Measurements from ENCODE around the gene EXO1.
"Not testable (repeated sequence)": the region's sequence is repeated elsewhere in the genome, so short reads cannot be mapped to it uniquely, and the experiment has no call there.

EXO1 gene

DNA sequence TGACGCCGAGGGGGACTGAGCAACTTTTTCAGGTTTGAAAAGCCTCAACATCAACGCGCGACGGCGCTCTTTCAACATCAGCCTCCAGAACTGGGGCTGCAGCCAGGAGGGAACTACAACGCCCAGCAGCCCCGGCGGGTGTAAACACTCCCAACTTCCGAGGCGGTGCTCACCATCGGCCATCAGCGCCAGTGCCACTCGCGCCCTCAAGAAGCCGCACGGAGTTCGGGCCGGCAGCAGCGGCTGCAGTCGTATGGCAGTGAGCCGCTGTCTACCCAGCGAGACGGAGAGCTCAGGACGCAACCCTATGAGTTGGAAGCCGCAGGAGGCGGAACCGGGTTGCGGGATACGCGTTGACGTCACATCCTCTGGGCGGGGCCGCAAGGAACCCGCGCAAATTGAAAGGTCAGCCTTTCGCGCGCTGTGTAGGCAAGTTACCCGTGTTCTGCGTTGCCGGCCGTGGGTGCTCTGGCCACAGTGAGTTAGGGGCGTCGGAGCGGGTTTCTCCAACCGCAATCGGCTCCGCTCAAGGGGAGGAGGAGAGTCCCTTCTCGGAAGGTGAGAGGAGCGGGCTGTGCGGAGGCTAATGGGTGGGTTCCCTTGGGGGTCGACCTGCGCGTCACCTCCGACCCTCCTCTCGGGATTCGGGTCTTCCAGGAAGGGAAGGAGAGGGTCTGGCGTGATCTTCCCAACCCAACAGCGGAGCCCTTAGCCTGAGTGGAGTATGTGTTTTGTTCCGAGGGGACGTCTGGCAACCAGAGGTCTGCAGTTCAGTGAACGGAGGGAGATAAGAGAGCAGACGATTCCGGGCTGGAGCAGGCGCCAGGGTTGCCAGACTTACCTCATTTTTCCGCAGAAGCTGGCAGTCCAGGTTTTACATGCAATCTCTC lies at the start of gene EXO1:
TSS of gene EXO1 (plus strand) at position 409 of the 890 bp plus-strand sequence. CDS start 2,222 bp downstream, outside the sequence.
- peak; percentile 90 for DNase-seq

DNA sequence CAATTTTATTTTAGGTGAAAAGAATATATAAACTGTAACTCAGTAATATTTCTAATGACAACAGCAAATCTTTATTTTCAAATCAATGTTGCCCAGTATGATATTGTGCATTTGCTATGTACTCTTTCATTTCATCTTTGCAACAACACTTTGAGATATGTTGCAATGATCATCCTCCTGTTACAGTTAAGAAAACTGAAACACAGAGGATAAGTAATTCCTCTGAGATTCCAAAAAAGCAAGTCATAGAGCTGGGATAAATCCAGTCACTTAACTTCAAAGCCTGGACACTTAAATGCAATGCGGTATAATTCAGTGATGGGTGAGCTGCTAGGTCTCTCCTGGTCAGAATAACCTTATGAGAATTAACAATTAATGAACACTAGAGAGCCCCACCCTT lies 48.6 kb upstream of the EXO1 start:
- no peak for DNase-seq

DNA sequence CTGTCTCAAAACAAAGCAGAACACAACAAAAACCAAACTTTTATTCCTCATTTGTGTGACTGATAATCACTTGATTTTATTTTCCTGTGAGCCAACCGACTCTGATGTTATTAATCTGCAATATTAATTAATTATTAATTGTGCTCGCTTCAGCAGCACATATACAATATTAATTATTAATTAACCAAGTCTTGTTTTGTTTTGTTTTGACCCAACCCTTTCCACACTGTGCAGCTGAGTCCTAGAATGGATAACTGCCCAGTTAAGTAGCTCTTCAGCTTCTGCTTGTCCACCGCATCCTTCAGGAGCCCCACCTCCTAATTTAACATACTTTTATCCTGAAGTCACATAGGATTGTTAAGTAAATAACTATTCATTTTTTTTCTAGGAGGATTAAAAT lies 47.4 kb upstream of the EXO1 start:
- no peak for DNase-seq

DNA sequence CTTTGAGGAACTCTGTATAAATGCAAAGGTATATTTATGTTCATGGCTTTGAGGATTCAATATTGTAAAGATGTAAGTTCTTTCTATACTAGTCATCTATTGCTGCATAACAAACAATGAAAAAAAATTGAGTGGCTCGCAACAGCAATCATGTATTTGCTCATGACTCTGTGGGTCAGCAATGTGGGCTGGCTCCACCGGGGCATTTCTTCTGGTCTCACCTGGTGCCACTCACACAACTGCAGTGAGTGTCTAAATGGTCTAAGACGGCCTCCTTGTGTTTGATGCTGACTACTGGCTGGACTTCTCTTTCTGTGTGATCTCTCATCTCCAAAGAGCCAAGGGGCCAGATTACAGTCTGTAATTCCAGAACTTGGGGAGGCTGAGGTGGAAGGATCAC lies 45.1 kb upstream of the EXO1 start:
- DNase-seq, result no peak

DNA sequence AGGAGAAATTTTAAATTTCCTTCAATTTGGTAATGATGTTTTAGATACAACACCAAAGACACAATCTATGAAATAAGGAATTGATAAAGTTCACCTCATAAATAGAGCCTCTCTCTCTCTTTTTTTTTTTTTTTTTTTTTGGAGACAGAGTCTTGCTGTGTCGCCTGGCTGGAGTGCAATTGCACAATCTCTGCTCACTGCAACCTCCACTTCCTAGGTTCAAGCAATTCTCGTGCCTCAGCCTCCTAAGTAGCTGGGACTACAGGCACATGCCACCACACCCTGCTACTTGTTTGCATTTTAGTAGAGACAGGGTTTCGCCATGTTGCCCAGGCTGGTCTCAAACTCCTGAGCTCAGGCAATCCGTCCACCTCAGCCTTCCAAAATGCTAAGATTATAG lies 43.3 kb upstream of the EXO1 start:
- DNase-seq, result not testable (repeated sequence)

DNA sequence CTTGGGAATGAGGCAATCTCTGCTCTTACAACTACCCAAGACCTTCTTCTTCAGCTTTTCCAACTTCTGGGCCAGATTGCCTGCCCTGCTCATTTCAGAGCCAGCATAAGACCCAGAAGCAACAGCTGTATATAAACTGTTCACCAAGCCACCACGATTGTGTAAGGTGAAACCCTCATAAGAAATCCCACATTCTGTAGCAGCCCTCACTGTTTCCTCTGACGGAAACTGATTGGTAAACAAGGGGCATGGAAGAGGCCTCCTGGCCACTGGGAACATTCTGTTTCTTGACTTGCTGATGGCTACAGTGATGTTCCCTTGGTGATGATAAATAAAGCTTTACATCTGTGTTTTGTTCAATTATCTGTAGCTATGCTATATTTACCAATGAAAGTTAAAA lies 39.7 kb upstream of the EXO1 start:
- DNase-seq, result no peak

DNA sequence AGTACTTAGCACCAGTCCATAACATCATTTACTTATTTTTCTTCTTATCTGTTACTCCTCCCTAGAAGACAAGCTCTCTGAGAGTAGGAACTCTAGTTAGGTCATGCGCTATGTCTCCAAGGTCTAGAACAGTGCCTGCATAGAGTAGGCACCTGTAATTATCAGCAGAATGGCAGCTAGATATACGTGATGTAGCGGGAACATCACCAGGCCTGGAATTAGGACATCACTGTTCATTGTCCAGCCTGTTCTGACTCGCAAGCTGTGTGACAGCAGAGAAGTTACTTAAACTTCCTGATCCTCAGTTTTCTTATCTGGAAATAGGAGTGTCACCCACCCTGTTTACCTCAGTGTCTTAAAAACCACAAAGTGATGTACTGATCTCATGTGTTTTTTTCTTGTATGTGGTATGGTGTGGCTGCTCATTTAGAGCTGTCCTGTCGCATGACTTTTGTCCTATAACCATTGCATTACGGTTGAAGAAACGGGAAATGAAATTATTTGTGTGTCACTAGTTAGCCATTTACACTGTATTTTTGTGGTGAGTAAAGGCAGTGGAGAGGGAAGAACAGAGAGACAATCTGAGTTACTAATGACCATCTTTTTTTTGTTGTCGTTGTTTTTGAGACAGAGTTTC lies 37.1 kb upstream of the EXO1 start:
- DNase-seq, result no peak

DNA sequence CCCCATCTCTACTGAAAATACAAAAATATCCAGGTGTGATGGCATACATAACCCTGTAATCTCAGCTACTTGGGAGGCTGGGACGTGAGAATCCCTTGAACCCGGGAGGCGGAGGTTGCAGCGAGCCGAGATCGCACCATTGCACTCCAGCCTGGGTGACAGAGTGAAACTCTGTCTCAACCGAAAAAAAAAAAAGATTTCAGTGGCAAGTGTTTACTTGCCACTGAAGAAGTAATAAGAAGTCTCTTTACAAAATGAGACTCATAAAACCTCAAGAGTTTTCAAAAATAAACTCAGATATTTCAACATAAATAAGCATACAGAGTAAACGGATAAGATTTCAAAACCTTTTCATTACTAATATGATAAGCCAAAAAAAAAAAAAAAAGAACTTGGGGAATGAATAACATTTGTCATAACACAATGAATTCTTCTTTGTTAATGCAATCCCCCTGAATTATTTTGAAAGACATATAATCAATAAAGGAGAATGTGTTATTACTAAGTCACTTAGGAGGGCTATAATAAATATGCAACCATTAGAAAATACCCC lies 34.2 kb upstream of the EXO1 start:
- DNase-seq, result no peak

DNA sequence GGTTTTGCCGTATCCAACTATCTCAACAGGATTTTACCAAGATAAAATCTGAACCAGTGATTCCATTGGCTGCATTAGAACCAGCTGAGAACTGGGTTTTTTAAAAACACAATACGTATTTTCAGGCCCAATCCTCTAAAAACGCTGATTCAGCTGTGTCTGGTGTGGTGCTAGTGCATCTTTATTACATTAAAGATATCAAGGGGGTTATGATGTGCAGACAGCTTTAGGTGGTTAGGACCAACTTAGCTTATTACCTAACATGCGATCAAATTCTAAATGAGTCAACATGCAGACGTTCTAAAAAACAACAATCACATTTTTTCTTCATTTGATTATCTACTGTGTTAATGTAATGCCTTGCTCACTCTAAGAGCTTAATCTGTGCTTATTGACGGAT lies 32.0 kb upstream of the EXO1 start:
- no peak for DNase-seq

DNA sequence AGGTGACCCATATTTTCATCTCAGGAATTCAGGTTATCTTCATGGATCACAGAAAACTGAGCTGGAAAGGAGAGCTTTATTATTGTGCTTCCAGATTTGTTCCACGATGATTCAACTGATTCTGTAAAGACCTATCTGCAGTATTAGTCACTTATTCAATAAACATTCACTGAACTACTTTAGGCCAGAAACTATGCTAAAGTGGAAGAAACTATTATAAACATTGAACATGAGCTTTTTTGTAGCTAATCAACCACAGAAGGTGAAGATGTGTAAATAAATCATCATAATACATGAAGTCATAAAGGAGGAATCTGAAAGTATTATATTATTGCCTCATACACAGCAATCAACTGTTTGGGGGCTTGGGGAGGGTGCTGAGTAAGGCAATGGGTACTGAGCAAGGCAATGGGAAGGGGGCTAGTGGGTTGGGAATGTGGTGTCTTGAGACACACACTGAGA lies 30.6 kb upstream of the EXO1 start:
- no peak for DNase-seq

DNA sequence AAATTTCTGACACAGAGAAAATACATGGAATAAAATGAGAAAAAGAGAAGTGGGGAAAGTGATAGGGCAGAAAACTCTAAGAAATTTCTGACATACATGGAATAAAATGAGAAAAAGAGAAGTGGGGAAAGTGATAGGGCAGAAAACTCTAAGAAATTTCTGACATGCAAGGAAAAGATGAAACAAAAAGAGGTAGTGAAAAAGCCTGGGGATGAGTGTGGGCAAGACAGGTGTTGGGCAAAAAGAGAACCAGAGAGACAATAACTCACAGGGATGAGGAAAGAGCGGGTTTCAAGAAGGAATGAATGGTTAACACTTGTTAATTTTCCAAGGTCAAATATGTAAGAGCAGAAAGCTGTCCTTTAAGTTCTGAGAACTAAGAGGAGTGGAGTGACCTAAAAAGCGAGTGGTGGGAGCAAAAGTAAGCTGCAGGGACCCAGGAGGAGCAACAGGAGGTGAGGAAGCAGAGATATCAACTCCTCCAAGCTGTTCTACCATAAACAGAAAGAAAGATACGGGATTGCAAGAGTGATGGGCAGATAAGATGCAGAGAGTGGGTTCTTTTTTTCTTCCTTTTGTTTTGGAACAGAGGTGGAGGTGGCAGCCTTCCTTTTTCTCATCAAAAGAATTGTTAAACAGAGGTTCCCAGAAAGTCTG lies 29.9 kb upstream of the EXO1 start:
- no peak for DNase-seq

DNA sequence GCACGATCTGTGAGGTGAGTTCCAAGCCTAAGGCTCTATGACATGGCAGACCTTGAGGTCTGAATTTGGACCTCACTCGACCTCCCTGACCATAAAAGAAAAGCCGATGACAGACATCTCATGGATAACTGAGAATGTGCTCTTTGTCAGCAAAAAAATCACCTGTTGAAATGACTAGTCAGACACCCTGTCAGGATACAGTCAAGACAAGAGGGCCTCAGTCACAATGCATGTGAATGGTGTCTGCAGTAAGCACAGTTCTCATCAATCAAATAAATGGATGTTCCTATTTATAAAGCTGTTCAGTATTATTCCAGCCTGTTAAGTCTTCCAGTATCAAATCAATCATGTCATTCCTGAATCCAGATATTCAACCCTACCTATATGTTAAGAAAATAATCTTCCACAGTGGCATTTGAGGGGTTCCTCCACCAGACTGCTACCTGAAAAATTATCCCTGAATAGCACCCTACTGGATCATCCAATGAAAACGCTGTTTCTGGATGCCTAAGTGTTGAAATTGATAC lies 28.6 kb upstream of the EXO1 start:
- no peak for DNase-seq

DNA sequence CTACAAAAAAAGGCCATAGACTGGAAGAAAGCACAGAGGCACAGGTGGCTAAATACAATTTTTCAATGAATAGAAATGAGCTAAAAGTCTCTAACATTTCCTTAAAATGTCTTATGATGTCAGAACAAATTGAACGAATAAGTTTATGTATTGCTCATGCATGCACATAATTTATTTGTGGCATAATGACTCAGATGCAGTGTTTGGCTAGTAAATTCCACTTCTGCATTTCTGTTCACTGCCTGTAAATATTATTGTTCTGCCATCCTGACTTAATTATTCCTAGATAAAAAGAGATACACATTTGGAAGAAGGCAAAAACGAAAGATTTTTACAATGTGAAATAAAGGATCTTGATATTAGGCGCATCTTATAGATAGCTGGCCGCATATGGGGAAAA lies 26.6 kb upstream of the EXO1 start:
- DNase-seq, result no peak

DNA sequence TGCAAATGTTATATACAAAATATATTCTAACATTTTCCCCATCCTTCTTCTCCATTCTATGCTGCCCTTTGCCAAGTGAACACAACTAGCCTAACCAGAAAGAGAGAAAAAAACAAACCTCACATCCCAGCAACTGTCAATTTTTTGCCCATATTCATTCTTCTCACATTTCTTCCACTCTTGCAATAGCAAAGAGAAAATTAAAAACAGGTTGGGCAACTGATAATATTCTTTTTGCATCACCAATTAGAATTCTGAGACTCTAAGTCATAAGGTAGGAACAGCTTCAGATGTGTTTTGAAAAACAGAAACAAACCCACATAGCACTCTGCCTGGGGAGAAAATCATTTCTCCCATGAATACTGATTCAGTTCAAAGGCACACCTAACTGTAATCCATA lies 25.2 kb upstream of the EXO1 start:
- DNase-seq, result no peak

DNA sequence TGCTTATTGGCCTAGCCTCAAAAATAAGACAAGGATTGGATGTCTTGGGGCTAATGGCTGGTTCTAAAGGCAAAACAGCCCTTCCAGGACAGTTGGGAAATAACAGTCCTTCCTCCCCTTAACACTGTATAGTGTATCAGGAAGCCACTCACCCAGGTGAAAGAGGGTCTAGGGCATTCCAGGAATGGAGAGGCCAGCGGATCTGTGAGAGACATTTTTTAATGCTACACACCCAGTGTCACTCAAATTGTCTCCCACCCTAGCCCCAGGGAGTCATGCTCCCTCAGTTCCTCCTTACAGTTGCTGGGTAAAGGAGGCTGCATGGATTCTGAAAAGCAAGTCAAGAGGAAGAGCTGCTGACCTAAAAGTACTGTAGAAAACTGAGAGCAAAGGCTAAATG lies 24.1 kb upstream of the EXO1 start:
- no peak for DNase-seq

DNA sequence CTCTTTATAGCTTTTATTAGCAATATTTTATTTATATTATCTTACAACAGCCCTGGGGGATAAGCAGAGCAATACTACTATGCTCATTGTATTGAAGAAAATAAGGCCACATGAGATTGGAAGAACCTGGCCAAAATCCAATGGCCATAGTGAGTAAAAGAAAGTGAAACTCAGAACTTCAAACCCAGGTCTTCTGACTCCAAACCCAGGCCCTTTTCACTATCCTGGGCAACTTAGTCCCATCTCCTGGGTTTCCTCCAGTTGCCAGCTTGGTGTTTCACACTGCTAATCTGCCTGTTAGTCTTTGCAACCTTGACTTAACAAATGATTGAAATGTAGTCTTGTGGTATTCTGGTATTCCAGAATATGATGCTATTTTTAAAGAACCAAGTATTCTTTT lies 22.4 kb upstream of the EXO1 start:
- DNase-seq, result no peak

DNA sequence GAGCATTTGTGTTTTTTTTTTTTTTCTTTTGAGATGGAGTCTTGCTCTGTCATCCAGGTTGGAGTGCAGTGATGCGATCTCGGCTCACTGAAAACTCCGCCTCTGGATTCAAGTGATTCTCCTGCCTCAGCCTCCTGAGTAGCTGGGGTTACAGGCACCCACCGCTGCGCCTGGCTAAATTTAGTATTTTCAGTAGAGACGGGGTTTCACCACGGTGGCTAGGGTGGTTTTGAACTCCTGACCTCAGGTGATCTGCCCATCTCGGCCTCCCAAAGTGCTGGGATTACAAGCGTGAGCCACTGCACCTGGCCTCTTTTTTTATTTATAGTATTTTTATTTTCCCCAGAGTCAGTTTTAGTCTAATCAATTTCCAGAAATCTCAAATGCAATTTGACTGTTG lies 21.4 kb upstream of the EXO1 start:
- DNase-seq, result not testable (repeated sequence)

DNA sequence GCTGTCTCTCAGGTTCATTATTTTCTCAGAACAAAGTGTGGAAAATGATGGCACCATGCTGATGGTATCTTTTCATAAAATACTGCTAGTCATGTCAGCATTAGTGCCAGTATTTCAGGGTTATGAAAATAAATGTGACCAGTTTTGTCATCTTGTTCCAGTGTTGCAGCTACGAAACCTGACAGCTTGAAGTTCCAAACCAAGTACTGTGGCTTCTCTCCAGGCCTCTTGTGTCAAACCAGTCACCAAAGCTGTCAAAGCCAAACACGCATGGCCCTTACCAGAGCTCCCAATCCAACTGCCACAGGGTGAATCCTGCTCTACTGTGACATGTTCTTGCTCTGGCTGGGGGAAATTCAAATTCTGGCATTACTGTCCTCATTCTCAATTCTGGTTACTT lies 20.7 kb upstream of the EXO1 start:
- DNase-seq, result no peak

DNA sequence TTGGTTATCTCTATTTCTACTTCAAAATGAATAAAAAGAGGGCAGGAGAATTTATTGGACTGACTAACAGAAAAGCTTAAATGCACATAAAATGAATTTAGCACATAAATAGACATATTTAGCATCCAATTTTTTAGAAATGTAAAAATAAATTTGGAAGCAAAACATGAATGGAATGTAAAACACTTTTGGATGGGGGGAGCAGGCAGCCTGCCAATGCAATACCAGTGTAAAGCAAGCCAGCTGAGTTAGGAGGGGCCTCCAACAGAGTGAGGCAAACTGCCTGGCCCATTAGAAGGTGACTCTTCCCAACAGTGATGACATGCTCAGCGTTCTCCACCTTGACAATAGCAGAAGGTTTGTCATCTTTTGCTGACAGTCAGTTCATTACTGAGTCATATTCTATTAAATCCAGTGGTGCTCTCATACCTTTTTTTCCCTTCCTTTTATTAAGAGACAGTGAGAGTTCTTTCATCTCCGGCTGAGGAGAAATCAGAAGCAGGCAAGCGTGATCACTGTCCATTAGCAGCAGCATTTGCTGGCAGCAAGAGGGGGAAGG lies 19.5 kb upstream of the EXO1 start:
- DNase-seq, result no peak

DNA sequence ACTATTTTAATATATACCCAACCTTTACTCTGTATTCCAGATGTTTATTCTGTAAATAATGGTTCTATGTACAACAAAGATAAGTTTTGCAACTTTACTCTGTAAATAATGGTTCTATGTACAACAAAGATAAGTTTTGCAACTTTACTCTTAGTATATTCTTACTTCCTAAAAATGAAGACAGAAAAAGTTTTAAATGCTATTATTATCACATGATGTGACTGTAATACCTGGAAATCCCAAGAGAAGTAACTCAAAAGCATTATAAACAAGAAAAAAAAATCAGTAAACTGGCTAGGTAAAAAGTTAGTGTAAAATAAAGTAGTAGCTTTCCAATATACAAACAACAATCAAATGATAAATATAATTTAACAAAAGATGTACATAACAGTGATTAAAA lies 18.5 kb upstream of the EXO1 start:
- DNase-seq, result no peak

DNA sequence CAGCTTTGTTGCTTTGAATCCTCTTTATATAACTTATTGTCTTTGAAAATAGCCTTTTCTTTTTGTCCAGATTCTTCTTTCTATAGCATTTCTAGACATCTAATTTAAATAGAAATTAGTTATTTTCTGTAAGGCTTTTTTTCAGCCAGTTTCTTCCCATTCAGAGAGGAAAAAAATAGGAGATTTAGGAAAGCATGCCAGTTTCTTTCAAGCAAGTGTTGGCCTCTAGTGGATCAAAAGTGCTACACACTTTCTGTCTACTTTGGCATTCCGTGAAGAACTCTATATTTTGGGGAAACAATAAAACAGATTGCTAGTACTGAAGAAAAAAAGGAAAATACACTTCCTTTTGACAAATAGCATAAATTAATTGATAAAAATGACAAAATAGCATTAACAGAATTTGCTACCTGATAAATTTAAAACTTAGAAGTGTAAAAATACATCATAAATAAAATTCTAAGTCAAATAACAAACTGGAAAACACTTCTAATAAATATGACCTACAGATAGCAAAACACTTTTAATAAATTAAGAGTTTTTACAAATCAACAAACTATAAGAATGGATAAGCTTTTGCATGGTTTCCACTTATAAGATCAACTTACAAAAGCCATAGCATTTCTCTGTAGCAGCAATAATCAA lies 13.1 kb upstream of the EXO1 start:
- no peak for DNase-seq

DNA sequence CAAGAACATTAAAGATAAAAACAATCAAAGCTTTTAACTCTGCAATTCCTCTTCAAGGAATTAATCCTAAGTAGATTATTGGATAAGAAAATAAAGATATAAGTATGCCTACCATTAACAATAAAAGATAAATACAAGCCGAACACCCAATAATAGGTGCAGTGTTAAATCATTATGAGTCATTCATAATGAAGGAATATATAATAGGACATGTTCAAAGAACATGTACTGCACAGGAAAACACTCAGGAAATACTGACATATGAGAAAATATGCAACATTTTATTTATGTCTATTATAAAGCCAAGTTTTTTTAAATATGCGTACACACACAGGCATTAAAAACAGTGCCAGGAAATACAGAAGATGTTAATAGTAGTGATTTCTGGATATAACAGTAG lies 11.1 kb upstream of the EXO1 start:
- DNase-seq, result no peak

DNA sequence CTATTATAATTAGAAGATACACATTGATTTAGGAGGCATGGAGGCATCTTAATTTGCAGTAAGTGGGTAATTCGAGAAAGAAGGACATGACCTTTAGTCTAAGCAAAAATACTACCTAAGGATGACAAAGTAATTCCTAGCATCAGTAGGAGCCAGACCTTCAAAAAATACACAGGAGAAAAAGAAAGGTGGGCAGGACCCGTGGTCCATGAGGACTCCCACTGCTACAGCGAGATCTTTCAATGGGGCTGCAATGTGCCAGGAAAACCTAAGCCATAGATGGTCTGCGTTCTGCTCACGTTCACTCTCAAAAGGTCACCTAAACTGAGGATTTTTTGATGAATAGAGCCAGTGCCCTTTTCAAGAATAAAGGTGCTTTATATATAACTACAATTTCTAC lies 10.6 kb upstream of the EXO1 start:
- DNase-seq, result no peak

All from stimulated activated CD4-positive, alpha-beta T cell treated with anti-CD3 and anti-CD28 coated beads, Interleukin-1b, Interleukin-23, amount 100 ng/mL, for 48 hours (primary cell).